ENCODE results near the gene PARD3B.

PARD3B gene

DNA sequence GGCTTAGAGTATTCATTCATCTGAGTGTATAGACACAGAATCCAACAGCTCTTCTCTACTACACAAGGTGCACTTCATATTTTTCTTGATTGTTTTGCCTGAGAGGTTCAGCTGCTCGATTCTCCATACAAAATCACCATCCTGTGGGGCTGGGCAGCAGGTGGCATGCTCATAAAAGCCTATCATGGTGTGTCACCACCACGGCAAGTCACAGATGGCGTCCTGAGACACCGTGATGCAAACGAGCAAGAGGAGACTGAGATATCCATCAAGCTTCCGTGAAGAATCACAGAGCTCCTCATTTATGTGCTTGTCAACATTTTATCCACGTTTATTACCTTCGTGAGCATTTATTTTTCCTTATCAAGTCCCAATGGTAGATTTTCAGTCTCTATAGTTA is 1114.6 kb downstream of the PARD3B start:
- DNase-seq (ENCODE audit: low read depth in 1 of 2, low spot score in 1 of 2), result no peak

DNA sequence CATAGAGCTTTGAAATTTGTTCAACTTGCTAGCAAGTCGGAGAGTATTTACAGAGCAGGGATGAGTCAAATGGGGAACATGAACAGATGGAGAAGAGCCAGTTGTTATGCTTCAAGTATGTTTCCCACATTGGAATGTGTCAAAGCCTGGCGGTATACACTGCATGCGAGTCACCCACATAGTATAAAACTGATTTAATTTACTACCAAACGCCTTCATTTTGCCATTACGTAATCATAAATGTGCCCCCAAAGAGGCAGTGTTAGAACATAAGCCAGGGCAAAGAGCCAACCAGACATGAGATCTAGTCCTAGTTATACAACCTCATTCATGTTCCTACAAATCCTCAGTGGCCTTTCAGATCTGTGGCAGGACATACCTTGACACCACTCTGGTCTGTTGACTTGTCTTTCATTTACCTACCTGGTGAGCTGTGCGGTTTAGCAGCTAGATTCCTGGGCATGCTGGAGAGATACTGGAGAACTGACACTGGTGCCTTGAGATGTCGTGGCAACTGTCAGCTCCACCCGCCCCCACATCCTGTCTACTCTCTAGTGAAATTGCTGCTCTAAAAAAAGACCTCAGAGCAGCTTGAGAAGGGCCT is 1115.3 kb downstream of the PARD3B start:
- DNase-seq (ENCODE audit: low read depth in 1 of 2, low spot score in 1 of 2), result no peak

DNA sequence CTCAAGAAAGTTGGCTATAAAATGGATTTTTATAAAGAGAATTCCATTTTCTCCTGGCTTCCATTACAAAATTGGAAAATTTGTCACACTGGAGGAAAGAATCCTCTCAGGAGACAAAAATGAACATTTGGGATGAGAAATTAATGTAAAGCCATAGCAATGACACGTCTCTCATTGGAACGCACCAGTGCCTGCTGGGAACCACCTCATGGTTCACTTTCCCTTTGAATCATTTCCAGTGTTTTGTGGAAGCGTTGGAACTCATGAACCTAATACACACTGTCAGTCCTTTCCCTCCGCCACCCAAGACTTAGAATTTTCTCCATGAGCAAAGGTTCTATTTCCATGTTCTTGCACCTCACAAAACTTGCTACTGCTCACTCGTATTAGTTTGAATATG is 1116.0 kb downstream of the PARD3B start:
- DNase-seq (ENCODE audit: low read depth in 1 of 2, low spot score in 1 of 2), result no peak

DNA sequence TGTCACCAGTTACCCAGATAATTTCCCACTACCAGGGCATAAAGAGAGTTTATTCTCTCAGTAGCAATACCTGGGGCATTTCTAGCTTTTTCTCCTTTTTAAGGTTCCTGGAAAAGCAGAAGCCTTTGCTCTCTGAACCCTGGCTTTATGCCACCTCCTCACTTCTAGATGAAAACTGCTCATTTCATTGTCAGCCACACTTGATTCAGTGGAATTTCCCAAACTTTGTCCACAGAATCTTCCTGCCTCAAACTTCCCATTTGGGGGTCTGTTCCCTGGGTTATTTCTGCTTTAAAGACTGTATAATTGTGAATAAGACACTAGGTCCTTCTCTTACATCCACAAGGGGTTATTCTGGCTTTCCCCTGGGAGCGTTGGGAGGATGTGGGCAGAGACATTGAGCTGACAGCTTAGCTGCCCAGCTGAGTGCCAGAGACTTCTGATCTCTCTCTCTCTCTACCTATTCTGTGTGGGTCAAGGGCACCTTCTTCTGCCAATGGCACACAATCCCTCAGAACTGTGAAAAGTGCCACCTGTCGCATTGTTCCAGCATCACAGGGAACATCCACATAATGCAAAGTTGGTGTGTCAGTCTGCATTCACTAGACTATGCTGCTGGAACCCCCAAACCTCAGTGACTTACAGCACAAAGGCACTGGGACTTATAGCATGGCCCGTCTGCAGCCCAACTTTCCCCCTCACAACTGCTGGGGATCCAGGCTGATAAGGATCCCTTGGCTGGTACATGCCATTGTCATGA is 1117.1 kb downstream of the PARD3B start:
- DNase-seq (ENCODE audit: low read depth in 1 of 2, low spot score in 1 of 2), result no peak

DNA sequence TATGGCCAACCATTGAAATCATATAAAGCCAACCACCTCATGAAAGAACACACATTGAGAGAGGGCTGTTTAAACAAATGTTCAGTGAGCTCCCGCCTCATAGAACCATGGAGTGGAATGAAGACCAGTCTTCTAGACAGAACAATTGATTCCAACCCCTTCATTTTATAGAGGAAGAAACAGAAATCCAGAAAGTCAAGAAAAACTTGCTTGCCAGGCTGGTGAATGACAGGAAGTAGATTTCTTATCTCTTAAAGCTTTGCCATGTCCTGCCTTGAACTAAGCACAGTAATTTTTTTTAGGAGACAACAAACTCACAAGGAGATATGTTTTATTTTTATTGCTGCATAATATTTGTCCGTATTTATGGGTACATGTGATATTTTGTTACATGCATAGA is 1120.5 kb downstream of the PARD3B start:
- no peak for DNase-seq (ENCODE audit: low read depth in 1 of 2, low spot score in 1 of 2)

All from stimulated activated CD4-positive, alpha-beta T cell treated with anti-CD3 and anti-CD28 coated beads, Interleukin-15, amount 100 ng/mL, for 1 hour (primary cell).